ENCODE results near the gene MTHFR. TPM values are rescaled to one million over a fixed set of nuclear protein-coding genes. Genes with fewer than 3 reads are reported as not detected.

Gene MTHFR
- total and polyA plus RNA-seq, 4 donors = 5.5 to 29.0 (median 18.3) TPM

DNA sequence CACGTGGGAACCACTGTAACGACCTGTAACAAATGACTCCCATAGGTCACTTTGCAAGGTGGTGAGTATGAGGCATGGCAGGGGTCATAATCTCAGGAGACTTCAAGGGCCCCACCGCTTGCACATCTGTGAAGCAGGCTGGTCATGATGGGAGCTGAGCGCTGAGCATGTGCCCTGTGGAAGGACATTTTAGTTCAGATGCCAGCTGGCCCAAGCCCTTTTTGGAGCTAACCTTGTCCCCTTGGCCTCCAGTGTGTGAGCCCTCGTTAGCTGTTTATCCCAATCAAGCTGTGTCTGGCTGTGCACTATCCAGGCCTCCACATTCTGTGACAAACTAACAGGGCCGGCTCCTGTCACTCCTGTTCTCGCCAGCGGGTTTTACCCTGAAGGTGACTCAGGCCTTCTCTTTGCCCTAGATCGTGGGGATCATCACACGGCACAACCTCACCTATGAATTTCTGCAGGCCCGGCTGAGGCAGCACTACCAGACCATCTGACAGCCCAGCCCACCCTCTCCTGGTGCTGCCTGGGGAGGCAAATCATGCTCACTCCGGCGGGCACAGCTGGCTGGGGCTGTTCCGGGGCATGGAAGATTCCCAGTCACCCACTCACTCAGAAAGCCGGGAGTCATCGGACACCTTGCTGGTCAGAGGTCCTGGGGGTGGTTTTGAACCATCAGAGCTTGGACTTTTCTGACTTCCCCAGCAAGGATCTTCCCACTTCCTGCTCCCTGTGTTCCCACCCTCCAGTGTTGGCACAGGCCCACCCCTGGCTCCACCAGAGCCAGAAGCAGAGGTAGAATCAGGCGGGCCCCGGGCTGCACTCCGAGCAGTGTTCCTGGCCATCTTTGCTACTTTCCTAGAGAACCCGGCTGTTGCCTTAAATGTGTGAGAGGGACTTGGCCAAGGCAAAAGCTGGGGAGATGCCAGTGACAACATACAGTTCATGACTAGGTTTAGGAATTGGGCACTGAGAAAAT lies 34.3 kb upstream of the MTHFR start:
- peaks cover 3 to 38% (median 26%) of the 10 kb centered on the region in 4 donors for H3K36me3 ChIP-seq (ENCODE audit: control insufficient read depth in 4 of 4, insufficient read depth in 3 of 4, low read depth in 1 of 4, low read length in 3 of 4)
- H3K9ac ChIP-seq (ENCODE audit: low read depth in 1 of 2, low read length in 2 of 2) = peak overlapping the region; percentile 7 to 46
- no peak overlapping the region for H3K4me3 ChIP-seq (ENCODE audit: low read depth in 1 of 3, low read length in 3 of 3)
- TF ChIP-seq SP1 (IDR thresholded peaks at IDR 0.05) = peak; percentile 51
- peak in 1 of 2 donors; percentile 43 for TF ChIP-seq JUND (IDR thresholded peaks at IDR 0.05)
- peak; percentile 71 to 90 for TF ChIP-seq RXRA (IDR thresholded peaks at IDR 0.05)
- peak; percentile 42 to 75 for TF ChIP-seq HNF4A (conservative IDR thresholded peaks at IDR 0.05)
- peak in 1 of 2 donors; percentile 5 for TF ChIP-seq RAD21 (IDR thresholded peaks at IDR 0.05)
- TF ChIP-seq, protein P1, sequence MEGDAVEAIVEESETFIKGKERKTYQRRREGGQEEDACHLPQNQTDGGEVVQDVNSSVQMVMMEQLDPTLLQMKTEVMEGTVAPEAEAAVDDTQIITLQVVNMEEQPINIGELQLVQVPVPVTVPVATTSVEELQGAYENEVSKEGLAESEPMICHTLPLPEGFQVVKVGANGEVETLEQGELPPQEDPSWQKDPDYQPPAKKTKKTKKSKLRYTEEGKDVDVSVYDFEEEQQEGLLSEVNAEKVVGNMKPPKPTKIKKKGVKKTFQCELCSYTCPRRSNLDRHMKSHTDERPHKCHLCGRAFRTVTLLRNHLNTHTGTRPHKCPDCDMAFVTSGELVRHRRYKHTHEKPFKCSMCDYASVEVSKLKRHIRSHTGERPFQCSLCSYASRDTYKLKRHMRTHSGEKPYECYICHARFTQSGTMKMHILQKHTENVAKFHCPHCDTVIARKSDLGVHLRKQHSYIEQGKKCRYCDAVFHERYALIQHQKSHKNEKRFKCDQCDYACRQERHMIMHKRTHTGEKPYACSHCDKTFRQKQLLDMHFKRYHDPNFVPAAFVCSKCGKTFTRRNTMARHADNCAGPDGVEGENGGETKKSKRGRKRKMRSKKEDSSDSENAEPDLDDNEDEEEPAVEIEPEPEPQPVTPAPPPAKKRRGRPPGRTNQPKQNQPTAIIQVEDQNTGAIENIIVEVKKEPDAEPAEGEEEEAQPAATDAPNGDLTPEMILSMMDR (IDR thresholded peaks at IDR 0.05; ENCODE audit: low read depth, low read length, missing input control) = no peak
- H3K27me3 ChIP-seq (ENCODE audit: control insufficient read depth in 4 of 4, insufficient read depth in 4 of 4, low read length in 3 of 4) = no peaks in the 10 kb centered on the region
- no peaks in the 10 kb centered on the region for H3K9me3 ChIP-seq (ENCODE audit: control insufficient read depth in 4 of 4, low read length in 3 of 4)
- peak overlapping the region; percentile 95 to 96 for H3K27ac ChIP-seq (ENCODE audit: low read depth in 1 of 2, low read length in 2 of 2)
- no peak for DNase-seq (ENCODE audit: low spot score)
- peaks cover 19 to 48% (median 37%) of the 10 kb centered on the region in 4 donors for H3K4me1 ChIP-seq (ENCODE audit: control insufficient read depth in 4 of 4, insufficient read depth in 4 of 4, low read length in 3 of 4)
- WGBS = 35% methylated on average over 20 of the region's 20 CpGs

DNA sequence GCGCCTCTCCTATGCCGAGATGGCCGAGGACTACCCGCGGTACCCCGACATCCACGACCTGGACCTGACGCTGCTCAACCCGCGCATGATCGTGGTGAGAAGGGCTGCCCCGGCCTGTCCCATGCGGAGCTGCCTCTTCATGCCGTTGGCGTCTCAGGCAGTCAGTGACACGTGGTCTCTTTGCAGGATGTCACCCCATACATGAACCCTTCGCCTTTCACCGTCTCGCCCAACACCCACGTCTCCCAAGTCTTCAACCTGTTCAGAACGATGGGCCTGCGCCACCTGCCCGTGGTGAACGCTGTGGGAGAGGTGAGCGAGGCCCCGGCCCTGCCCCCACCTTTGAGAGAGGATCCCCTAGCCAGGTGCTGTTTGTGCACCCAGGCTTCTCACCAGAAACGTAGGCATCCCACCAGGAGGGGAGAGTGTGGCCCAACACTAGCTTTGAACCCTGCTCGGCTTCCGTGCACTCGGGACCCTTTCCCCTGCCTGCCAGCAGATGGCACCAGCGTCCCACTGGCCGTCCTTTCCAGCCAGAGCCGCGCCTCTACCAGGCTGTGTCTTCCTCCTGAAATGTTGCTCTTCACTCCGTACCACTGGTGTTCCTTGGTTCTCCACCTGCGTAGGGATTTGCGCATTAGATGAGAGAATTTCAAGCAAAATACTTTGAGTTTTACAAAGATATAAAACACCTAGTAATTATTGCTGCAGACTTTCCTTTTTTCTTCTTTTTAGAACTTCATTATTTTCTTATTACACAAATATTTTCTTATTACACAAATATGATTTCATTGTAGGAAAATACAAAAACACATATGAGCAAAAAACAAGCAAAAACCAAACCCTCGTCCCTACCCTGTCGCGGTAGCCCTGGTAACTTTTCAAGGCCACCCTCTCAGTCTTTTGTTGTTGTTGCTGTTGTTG lies 32.8 kb upstream of the MTHFR start:
- Histone ChIP-seq H3K9me3 (ENCODE audit: control insufficient read depth in 4 of 4, low read length in 3 of 4) (no peaks in the 10 kb centered on the region), H3K9ac (ENCODE audit: low read depth in 1 of 2, low read length in 2 of 2) (peak overlapping the region in 1 of 2 donors; percentile 46), H3K4me3 (ENCODE audit: low read depth in 1 of 3, low read length in 3 of 3) (no peak overlapping the region), H3K4me1 (ENCODE audit: control insufficient read depth in 4 of 4, insufficient read depth in 4 of 4, low read length in 3 of 4) (peaks cover 19 to 41% (median 35%) of the 10 kb centered on the region in 4 donors), H3K36me3 (ENCODE audit: control insufficient read depth in 4 of 4, insufficient read depth in 3 of 4, low read depth in 1 of 4, low read length in 3 of 4) (peaks cover 5 to 46% (median 34%) of the 10 kb centered on the region in 4 donors), H3K27ac (ENCODE audit: low read depth in 1 of 2, low read length in 2 of 2) (peak overlapping the region; percentile 95 to 96), H3K27me3 (ENCODE audit: control insufficient read depth in 4 of 4, insufficient read depth in 4 of 4, low read length in 3 of 4) (no peaks in the 10 kb centered on the region)
- peak; percentile 86 for DNase-seq (ENCODE audit: low spot score)
- TF ChIP-seq RAD21 (IDR thresholded peaks at IDR 0.05) (peak; percentile 99), RXRA (IDR thresholded peaks at IDR 0.05) (peak in 1 of 2 donors; percentile 6), YY1 (IDR thresholded peaks at IDR 0.05) (no peak), FOXA1 (IDR thresholded peaks at IDR 0.05) (no peak)
- TF ChIP-seq, protein P2, sequence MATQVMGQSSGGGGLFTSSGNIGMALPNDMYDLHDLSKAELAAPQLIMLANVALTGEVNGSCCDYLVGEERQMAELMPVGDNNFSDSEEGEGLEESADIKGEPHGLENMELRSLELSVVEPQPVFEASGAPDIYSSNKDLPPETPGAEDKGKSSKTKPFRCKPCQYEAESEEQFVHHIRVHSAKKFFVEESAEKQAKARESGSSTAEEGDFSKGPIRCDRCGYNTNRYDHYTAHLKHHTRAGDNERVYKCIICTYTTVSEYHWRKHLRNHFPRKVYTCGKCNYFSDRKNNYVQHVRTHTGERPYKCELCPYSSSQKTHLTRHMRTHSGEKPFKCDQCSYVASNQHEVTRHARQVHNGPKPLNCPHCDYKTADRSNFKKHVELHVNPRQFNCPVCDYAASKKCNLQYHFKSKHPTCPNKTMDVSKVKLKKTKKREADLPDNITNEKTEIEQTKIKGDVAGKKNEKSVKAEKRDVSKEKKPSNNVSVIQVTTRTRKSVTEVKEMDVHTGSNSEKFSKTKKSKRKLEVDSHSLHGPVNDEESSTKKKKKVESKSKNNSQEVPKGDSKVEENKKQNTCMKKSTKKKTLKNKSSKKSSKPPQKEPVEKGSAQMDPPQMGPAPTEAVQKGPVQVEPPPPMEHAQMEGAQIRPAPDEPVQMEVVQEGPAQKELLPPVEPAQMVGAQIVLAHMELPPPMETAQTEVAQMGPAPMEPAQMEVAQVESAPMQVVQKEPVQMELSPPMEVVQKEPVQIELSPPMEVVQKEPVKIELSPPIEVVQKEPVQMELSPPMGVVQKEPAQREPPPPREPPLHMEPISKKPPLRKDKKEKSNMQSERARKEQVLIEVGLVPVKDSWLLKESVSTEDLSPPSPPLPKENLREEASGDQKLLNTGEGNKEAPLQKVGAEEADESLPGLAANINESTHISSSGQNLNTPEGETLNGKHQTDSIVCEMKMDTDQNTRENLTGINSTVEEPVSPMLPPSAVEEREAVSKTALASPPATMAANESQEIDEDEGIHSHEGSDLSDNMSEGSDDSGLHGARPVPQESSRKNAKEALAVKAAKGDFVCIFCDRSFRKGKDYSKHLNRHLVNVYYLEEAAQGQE (IDR thresholded peaks at IDR 0.05) = peak; percentile 41
- TF ChIP-seq, protein P1 (IDR thresholded peaks at IDR 0.05; ENCODE audit: low read depth, low read length, missing input control) = peak; percentile 99
- 56% methylated on average over 40 of the region's 40 CpGs for WGBS

Data from liver (tissue), 9 donors.